ENCODE data around the gene CHD9NB. TPM values are rescaled to one million over a fixed set of nuclear protein-coding genes. Genes with fewer than 3 reads are reported as not detected.

CHD9NB gene
- total and polyA plus RNA-seq, 9 of the 15 experiments (the other 6 are each of a cell fraction or from before 2014, with no cell fraction given), result 0.06 to 0.10 (median 0.07) TPM; not detected in 6

- TF ChIP-seq ZNF561 (CRISPR knock-in tag; conservative IDR thresholded peaks at IDR 0.05) (no peak), ZBTB49 (CRISPR knock-in tag; IDR thresholded peaks at IDR 0.05; ENCODE audit: borderline replicate concordance) (no peak), NR2C2 (CRISPR knock-in tag; IDR thresholded peaks at IDR 0.05) (no peak), NR2C2 (tag; IDR thresholded peaks at IDR 0.05) (no peak), KAT8 (IDR thresholded peaks at IDR 0.05; ENCODE audit: low read depth) (no peak)
Observed at GRCh38 chr16:53036066-53036465, 16.6 kb downstream of the CHD9NB start (continued).

- Histone ChIP-seq H3K9me1 (ENCODE audit: control insufficient read depth, insufficient read depth, low read length) (no peaks in the 10 kb centered on the region), H3K9ac (ENCODE audit: insufficient read depth in 1 of 2, low read depth in 2 of 2, low read length in 2 of 2) (no peak overlapping the region), H3K9me3 (replicated peaks; ENCODE audit: control insufficient read depth, insufficient read depth, low read depth, low read length) (no peaks in the 10 kb centered on the region), H3K27me3 (ENCODE audit: control insufficient read depth in 2 of 2, insufficient read depth in 2 of 2, low read length in 2 of 2) (peaks cover 0 to 5% of the 10 kb centered on the region in 2 experiments; a peak in 1 of 5 replicates), H4K20me1 (replicated peaks; ENCODE audit: control insufficient read depth, insufficient read depth, low read length) (no peaks in the 10 kb centered on the region), H3K36me3 (ENCODE audit: control insufficient read depth, insufficient read depth, low read length) (no peaks in the 10 kb centered on the region), H2AFZ (ENCODE audit: low read depth, low read length) (no peak overlapping the region), H3K4me1 (replicated peaks in 1 of 2; ENCODE audit: control insufficient read depth in 2 of 2, insufficient read depth in 2 of 2, low read length in 2 of 2) (no peaks in the 10 kb centered on the region), H3K4me3 (no peak overlapping the region), H3K4me2 (ENCODE audit: insufficient read depth, low read length) (no peak overlapping the region), H3K27ac (ENCODE audit: extremely low read depth, low read depth, low read length) (no peak overlapping the region), H3K79me2 (ENCODE audit: control insufficient read depth, insufficient read depth, low read length) (no peaks in the 10 kb centered on the region)
- in situ Hi-C loops (cut with MboI), result no loop called here
- CTCF ChIA-PET (ENCODE audit: low intra/inter-chr PET ratio), result no interaction called here
- intact Hi-C loops (cut with micrococcal nuclease), result no loop called here
- POLR2A ChIA-PET, result no interaction called here
- WGBS (ENCODE audit: insufficient coverage, low coverage, missing lambda C conversion rate), result 3% methylated on average over 3 of the region's 3 CpGs
- FAIRE-seq (peak; percentile 6), ATAC-seq (no peak), DNase-seq (ENCODE audit: extremely low read depth in 1 of 4, low spot score in 3 of 4) (no peak)
- no TSS peak for BruUV-seq (replicated peaks)
- TF ChIP-seq ARID4B (CRISPR knock-in tag; IDR thresholded peaks at IDR 0.05), result no peak
- no peak for TF ChIP-seq HMG20A (CRISPR knock-in tag; conservative IDR thresholded peaks at IDR 0.05)
- no peak for TF ChIP-seq JUND (IDR thresholded peaks at IDR 0.05; ENCODE audit: borderline replicate concordance, low read depth, low read length)
- TF ChIP-seq JUND (tag; IDR thresholded peaks at IDR 0.05; ENCODE audit: borderline replicate concordance, low read depth, low read length), result no peak
- TF ChIP-seq ZNF12 (CRISPR knock-in tag; IDR thresholded peaks at IDR 0.05), result no peak
- no peak for TF ChIP-seq ZNF24 (IDR thresholded peaks at IDR 0.05)
- TF ChIP-seq ILF3 (IDR thresholded peaks at IDR 0.05; ENCODE audit: borderline replicate concordance), result no peak
- no peak for TF ChIP-seq ZNF134 (CRISPR knock-in tag; conservative IDR thresholded peaks at IDR 0.05)
- no peak for TF ChIP-seq ZNF695 (CRISPR knock-in tag; IDR thresholded peaks at IDR 0.05)
- TF ChIP-seq ZNF316 (IDR thresholded peaks at IDR 0.05), result peak; percentile 69
- TF ChIP-seq ZNF217 (CRISPR knock-in tag; IDR thresholded peaks at IDR 0.05), result no peak
Observed at GRCh38 chr16:53035176-53035942, 17.3 kb downstream of the CHD9NB start.

All from K562 (cell line).